GM12864 (cell line): ENCODE results near the gene SRGN.

Experiments
- DNase-seq: peaks from one replicate; pipeline ENCODE4 v3.0.0-alpha.2; 2011; ENCODE audit warnings: low read depth
- H3K4me3 ChIP-seq: 2 replicates; pipeline ENCODE4 v1.5.1; 2011; ENCODE audit warnings: mild to moderate bottlenecking, low read depth, low read length, control low read depth
- CTCF ChIP-seq: IDR thresholded peaks from 2 replicates; pipeline ENCODE4 v1.5.1; 2011; ENCODE audit warnings: low read depth, mild to moderate bottlenecking, moderate library complexity, low read length, control low read depth, inconsistent platforms; ENCODE audit errors: missing control alignments

Gene SRGN

GRCh38 chr10:69145329-69145728 lies 57.4 kb downstream of the SRGN start:
- no peak overlapping the region for H3K4me3 ChIP-seq
- DNase-seq: no peak
- no peak for TF ChIP-seq CTCF

- no peak for DNase-seq
- no peak for TF ChIP-seq CTCF
- no peak overlapping the region for H3K4me3 ChIP-seq
Measured at GRCh38 chr10:69145864-69146263, 58.0 kb downstream of the SRGN start.

DNA sequence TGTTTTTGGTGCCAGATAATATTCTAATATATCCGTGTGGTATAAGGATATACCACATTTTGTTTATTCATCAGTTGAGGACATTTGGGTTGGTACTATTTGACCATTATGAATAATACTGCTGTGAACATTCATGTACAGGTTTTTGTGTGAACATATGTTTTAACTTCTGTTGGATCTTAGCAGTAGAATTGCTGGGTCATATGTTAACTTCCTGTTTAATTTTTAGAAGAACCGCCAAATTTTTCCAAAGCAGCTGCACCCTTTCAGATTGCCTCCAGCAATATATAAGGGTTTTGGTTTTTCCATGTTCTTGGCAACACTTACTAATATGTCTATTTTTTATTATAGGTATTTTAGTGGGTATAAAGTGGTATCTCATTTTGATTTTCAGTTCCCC lies 58.9 kb downstream of the SRGN start:
- H3K4me3 ChIP-seq: no peak overlapping the region
- no peak for TF ChIP-seq CTCF
- no peak for DNase-seq

- H3K4me3 ChIP-seq: no peak overlapping the region
- TF ChIP-seq CTCF: no peak
- no peak for DNase-seq
Measured at GRCh38 chr10:69151984-69152383, 64.1 kb downstream of the SRGN start.

DNA sequence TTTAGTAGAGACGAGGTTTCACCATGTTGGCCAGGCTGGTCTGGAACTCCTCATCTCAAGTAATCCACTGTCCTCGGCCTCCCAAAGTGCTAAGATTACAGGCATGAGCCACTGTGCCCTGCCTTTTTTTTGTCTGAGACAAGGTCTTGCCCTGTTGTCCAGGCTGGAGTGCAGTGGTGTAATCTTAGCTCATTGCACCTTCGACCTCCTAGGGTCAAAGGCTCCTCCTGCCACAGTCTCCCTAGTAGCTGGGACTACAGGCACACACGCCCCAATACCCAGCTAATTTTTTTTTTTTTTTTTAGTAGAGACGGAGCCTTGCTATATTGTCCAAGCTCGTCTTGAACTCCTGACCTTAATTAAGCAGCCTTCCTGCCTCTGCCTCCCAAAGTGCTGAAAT lies 65.3 kb downstream of the SRGN start:
- TF ChIP-seq CTCF: no peak

More for the DNA sequence above, 65.3 kb downstream of the SRGN start:
- H3K4me3 ChIP-seq: no peak overlapping the region
- no peak for DNase-seq
